NK-92 (cell line): ENCODE data around the gene RALGAPA2.

ENCODE experiments used
- DNase-seq: peaks from one replicate; lab custom pipeline; 2025; ENCODE audit not compliant: unreplicated experiment; lab: John Stamatoyannopoulos, UW

The RALGAPA2 gene

GRCh38 chr20:20585146-20585545 is 127.3 kb downstream of the RALGAPA2 start:
- DNase-seq = no peak

GRCh38 chr20:20582734-20583133 is 129.7 kb downstream of the RALGAPA2 start:
- no peak for DNase-seq

GRCh38 chr20:20580139-20580538 is 132.3 kb downstream of the RALGAPA2 start:
- no peak for DNase-seq

- no peak for DNase-seq
These were observed 133.6 kb downstream of the RALGAPA2 start for GRCh38 chr20:20578838-20579237.

GRCh38 chr20:20573797-20574196 is 138.6 kb downstream of the RALGAPA2 start:
- DNase-seq = no peak

GRCh38 chr20:20571068-20571780 is 141.2 kb downstream of the RALGAPA2 start:
- no peak for DNase-seq

GRCh38 chr20:20568604-20569205 is 143.7 kb downstream of the RALGAPA2 start:
- DNase-seq = no peak

- DNase-seq = no peak
These were observed 144.7 kb downstream of the RALGAPA2 start for GRCh38 chr20:20567712-20568111.

- DNase-seq = no peak
These were observed 145.9 kb downstream of the RALGAPA2 start for GRCh38 chr20:20566516-20566915.

GRCh38 chr20:20564279-20564678 is 148.2 kb downstream of the RALGAPA2 start:
- DNase-seq = no peak

- DNase-seq = no peak
These were observed 149.9 kb downstream of the RALGAPA2 start for GRCh38 chr20:20562507-20562906.

GRCh38 chr20:20561841-20562240 is 150.6 kb downstream of the RALGAPA2 start:
- no peak for DNase-seq

GRCh38 chr20:20561172-20561571 is 151.3 kb downstream of the RALGAPA2 start:
- DNase-seq = no peak

- no peak for DNase-seq
These were observed 155.0 kb downstream of the RALGAPA2 start for GRCh38 chr20:20557406-20557805.

- no peak for DNase-seq
These were observed 156.6 kb downstream of the RALGAPA2 start for GRCh38 chr20:20555838-20556237.

- DNase-seq = no peak
These were observed 157.5 kb downstream of the RALGAPA2 start for GRCh38 chr20:20554951-20555350.

GRCh38 chr20:20553541-20553940 is 158.9 kb downstream of the RALGAPA2 start:
- no peak for DNase-seq

- no peak for DNase-seq
These were observed 160.4 kb downstream of the RALGAPA2 start for GRCh38 chr20:20552076-20552475.

- no peak for DNase-seq
These were observed 161.0 kb downstream of the RALGAPA2 start for GRCh38 chr20:20551409-20551808.

- no peak for DNase-seq
These were observed 162.7 kb downstream of the RALGAPA2 start for GRCh38 chr20:20549704-20550103.

- no peak for DNase-seq
These were observed 163.2 kb downstream of the RALGAPA2 start for GRCh38 chr20:20549267-20549612.

- DNase-seq = no peak
These were observed 163.7 kb downstream of the RALGAPA2 start for GRCh38 chr20:20548527-20549266.
